ENCODE results near the gene TENM3.
"Not testable (repeated sequence)": the region's sequence is repeated elsewhere in the genome, so short reads cannot be mapped to it uniquely, and the experiment has no call there.

Gene TENM3

DNA sequence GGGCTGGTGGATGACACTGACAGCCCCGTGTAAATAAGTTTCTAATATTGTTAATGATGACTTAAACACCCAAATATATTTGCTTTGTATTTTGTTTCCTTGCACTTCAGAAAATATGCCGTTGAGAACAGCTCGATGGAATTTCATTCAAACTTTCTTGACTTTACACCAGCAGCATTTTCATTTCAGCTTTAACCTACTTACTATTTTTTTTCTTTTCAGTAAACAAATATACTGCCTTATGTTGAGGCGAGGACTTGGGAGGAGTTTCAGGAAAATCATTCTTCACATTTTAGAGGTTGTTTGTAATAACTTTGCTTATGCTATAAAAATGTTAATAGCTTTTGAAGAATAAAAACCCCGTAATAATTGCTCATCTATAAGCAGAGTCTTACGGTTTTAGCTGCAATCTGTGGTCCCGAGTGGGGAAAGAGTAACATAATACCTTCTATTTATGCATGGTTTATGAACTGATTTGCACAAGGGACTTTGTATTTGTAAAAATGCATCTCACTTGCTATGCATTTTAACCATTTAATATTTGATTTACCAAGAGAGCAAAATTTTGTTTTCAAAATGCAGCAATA is 14.1 kb upstream of the TENM3 start:
- no peak for DNase-seq

DNA sequence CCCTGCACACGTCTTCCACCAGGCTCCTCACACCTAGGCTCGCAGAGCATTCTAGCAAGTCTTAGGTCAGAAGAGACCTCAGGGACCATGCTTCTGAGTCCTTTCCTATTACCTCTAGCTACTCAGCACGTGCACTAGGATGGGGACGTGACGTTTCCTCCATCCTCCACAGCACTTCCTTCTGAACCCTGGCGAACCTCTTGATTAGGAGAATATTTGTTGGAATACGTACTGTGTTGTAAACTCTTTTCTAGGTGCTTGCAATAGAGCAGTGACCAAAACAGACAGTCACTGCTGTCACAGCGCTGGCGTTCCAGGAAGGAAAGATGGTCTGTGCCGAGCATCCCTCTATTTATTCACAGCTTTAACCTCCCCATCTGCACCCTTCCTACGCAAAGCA is 12.9 kb upstream of the TENM3 start:
- DNase-seq: no peak

DNA sequence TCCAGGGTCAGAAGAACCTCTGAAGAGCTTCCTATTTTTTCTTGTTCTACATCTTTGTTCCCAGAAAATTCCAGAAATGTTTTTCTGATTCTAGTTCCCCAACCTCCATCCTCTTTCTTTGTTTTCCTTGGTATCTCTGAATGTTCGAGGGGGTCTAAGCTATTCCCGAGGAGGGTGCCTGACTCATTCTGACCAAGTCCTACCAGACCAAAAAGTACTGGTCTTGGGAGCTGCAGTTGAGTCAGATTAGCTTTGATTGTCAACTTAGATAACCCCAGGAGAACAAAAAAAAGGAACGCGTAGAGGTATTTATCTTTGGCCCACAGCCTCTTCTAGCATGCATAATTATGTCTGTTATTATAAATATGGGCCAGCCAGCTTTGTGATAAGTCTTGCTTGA is 12.1 kb upstream of the TENM3 start:
- DNase-seq: no peak

DNA sequence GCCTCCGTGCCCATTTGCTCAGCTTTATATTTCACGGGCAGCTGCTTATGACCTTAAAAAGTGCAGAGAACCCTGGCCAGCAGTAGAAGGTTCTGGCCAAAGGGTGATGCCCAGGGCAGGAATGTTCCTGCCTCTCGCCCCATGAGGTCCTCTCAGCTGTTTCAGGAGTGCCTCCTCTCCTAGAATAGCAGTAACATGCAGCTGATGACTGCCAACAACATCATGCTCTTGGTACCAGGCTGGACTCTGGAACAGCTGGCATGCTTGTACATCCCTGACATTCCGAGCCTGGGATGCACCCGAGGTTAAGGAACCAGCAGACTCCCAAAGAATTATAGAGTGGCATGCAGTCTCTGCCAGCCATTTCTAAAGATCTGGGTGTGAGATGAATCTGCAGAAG is 11.7 kb upstream of the TENM3 start:
- no peak for DNase-seq

DNA sequence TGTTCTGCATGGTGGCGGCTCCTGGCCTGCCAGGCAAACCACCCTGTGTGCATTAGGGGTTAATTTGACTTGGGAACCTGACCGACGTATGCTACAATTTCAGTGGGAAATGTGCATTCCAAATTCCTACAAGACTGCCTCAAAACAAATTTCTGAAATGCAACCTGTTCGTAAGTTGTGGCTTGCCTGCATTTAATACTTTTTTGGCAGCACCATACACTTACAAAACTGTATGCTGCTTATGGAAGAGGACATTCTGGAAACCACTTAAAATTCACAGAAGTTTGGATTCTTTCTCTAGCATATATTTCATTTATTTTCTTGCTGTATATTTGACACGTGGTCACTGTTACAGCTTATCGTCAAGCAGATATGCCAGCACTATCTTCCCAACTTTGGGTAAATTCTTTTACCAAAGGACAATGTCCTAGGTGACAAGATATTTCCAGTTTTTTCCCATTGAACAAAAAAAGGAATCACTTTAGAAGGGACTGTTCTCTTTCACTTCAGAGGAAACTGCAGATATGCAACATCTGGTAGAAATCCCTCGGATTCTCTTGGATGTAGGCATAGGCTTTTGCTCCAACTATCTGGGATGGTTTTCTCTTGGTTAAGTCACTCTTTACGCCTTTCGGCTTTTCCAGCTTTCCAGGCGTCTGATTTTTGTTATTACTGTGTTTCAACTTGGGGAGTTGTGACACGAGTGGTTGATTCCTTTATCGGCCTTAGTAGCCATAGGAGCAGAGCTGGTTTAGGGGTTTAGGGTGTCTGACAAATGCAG is 9.7 kb upstream of the TENM3 start:
- no peak for DNase-seq

DNA sequence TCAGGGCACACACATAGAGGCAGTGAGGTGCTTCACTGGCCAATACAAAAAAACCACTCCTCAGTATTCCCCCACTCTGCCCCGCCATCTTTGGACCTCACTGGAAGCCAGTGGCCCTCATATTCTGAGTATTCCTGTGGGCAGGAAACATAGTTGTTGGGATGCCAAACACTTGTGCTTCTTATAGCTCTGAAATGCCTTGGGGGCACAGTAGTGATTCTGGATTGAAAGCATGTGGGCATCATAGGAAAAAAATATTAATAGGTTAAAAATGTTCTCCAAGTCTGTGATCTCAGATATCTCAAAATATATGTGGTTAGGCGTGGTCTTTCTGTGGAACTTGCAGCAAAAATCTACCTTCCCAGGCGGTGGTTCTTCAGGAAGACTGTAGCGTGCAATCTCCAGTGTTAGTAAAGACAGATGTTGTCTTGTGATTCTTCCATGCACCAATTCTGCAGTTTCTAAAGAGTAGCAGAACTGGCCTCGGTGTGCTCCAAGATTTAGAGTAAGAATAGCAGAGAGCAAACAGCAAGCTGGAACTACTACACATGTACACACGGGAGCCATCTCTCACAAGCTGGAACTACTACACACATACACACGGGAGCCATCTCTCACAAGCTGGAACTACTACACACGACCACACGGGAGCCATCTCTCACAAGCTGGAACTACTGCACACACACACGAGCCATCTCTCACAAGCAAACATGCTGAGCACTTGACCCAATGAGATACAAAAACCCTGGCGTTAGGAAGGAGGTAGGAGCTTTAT is 8.0 kb upstream of the TENM3 start:
- no peak for DNase-seq

DNA sequence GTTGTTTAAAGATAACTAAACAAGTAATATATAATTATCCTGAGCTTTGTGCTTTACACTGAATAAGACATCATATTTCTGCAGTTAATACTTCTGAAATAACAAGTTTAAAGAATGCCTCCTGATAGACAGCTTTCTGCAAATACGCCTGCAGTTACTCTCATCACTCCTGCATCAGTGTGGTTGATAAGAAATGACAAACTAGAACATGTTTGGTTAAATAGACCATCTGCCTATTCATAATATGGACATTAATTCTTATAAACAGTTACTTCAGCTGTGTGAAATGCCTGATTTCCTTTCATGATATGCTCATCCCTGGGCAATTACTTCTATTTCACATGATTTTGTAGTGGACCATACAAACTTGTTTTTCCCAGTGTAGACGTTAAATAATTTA is 7.0 kb upstream of the TENM3 start:
- no peak for DNase-seq

DNA sequence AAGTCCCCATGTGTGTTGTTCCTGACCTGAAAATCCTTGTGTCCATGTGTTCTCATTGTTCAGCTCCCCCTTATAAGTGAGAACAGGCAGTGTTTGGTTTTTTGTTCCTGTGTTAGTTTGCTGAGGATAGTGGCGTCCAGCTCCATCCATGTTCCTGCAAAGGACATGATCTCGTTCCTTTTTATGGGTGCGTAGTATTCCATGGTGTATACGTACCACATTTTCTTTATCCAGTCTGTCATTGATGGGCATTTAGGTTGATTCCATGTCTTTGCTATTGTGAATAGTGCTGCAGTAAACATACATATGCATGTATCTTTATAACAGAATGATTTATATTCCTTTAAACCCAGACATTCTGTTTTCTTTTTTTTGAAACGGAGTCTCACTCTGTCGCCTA is 6.2 kb upstream of the TENM3 start:
- DNase-seq: not testable (repeated sequence)

DNA sequence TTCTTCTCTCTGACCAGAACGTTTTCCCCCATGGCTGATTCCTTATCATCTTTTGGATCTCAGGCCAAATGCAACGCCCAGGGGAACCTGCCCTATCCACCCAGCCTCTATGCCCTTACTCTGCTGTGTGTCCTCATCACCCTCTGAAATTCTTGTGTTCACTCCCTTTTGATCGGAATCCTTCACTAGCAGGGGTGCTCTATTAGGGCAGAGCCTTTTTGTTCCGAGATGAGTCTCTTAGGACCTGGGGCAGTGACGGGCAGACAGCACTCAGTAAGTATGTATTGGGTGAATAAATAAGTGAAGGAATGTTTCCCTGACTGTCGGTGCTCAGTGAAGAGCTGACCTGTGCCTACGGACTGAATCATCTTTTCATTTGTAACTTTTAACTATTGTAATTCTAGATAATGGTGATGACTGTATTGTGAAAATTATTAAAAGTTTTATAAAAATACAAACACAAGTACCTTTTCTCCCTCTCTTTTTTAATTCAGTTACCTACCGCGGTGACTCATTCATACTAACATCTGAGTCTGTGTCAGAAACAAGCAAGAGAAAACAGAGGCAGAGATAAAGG is 4.8 kb upstream of the TENM3 start:
- DNase-seq: no peak

DNA sequence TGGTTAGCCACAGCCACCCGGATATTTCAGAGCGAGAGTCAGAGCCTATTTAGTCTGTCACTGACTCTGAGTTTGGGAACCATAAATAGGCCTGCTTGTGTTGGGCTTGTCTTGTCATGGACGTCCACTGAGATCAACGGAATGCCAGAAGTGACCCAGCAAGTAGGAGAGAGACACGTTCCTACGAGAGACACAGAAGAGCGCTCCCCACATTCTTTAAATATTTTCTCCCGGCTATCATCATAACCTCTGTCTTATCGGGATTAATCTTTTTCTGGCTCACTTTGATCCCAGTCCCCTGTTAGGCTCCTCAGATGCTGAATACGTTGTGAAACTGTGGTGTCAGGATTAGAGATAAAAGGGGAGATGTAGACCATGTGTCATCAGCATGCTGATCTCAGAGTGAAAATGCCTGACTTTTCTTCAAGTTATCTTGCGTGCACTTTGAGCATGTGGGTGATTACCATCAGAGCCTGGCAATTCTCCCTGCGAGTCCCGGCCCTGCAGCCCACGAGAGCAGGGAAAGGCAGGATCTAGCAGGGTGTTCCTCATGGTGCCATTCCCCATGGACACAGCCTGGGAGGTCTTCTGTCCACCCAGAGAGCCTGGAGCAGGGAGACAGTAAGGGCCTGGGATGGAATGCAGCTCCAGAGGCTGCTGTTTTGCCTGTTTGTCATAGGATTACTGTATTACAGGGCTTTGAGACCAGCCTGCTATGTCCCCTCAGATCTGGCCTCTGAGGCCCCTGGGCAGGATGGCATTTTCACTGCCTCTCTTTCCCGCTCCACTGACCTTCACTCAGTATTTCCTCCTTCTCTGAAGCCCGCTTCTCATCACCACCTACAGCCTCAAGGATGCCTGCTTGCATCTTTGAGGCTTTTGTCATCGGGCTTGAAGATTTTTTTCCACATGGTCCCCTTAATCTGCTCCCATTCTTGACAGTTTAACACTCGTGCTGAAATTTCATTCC is 2.8 kb upstream of the TENM3 start:
- DNase-seq: no peak

DNA sequence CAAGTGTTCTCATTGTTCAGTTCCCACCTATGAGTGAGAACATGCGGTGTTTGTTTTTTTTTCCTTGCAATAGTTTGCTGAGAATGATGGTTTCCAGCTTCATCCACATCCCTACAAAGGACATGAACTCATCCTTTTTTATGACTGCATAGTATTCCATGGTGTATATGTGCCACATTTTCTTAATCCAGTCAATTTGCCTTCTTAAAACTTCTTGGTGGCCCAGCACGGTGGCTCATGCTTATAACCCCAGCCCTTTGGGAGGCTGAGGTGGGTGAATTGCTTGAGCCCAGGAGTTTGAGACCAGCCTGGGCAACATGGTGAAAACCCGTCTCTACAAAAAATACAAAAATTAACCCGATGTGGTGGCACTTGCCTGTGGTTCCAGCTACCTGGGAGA is 942 bp upstream of the TENM3 start:
- not testable (repeated sequence) for DNase-seq

DNA sequence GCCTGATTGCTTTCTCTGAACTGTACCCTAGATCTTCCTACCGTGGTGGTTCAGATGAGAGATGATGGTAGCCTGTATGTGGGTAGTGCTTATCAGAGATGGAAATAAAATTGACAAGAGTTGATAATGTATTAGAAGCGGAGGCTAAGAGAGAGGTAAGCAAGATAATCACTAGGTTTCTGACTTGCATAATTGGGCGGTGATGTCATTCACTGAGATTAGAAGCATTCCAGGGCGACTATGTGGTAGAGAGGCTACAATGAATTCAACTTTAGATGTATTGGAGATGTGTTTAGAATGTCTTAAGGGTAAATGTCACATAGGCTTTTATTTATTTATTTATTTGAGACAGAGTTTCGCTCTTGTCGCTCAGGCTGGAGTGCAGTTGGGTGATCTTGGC is 415 bp upstream of the TENM3 start:
- DNase-seq: no peak

DNA sequence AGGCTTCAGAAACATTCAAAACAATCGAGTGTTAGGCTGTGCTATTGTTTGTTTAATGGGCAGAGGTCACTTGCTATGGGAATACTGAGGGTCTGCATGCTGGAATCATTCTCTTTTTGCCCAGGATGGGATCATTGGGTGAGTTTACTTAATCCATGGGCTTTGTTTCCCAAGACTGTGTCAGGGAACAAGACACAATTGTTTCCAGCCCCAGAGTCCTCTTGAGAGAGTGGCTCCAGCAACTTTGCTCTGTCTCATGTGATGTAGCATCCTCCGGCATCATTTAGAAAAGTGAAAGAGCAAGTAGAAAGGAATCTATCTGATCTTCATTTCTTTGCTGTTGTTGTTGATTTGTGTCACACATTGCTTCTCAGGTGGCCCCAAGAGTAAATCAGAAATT is 1.8 kb downstream of the TENM3 start:
- no peak for DNase-seq

DNA sequence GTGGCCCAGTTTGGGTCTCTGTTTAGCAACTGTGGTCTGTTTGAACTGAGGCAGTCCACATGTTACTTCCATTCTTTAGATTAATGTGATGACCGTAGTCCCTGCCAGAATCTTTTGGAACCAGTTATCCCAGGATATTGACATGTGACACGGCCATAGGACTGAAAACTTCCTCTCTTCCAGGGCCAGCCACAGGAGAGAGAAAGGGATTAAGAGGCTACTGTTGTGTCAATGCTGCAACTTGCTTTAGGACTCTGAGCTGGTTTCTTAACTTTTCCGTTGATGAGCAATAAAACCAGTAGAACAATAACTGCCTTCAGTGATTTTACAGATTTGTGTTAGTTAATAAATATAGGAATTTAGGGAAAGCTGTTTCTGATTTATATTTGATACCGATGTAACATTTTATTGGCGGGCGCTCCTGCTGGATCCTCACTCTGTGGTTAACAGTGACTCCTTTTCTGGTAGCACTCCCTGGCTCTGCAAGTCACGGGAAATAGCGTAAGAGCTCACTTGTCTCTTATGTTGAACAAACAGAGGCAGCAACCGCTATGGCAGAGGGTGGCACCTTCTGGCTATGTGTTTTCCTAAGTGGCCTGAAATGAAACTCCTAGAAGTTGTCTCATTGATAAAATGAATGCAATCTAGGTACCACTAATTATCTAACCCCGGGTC is 2.5 kb downstream of the TENM3 start:
- no peak for DNase-seq

DNA sequence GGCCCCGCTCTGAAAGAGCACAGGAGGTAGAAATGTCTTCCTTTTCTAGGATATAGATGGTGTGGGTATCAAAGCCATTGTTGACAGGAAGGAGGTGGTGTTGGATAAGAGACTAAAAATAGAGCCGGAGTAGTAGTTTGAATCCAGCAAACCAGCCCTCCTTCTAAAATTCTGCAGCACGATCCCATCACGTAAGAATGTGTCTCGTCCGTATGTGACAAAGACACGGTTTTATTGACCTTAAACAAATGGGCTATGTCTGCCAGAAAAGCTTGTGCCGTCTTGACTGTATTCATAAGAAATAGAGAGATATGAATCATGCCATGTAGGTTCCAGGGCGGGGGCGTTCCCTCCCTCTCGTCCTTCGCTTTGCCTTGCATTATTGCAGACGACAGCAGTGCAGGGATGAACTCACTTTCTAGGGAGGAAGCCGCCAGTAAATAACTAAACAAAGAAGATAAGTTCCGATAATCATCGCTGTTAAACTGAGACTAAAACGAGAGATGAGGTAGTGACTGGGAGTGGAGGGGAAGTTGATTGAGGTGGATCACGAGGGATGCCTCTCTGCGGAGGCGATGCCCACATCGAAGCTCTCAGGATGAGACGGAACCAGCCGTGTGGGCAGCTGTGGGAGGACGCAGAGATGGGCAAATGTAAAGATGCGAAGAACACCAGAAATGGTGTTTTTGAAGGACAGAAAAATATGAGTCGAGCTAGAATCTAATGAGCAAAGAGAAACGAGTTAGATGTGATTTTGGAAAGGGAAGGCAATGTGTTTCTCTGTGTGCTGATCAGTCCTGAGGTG is 3.4 kb downstream of the TENM3 start:
- DNase-seq: no peak

DNA sequence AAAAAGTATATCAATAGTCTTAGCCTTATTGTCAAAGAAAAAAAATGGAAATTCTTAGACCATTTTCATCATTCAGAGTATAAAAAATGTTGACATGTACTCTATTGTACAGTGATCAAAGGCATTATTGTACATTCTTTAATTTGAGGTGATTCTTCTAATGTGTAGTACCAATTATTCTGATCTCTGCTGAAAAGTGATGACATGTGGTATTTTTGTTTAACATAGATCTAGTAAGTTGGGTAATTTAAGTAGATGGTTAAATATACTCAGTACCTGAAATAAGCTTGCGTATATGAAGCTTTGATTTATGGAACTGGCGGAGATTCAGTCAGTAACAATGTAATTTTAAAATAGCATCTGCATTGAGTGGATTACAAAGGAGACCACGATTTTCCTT is 5.1 kb downstream of the TENM3 start:
- DNase-seq: no peak

DNA sequence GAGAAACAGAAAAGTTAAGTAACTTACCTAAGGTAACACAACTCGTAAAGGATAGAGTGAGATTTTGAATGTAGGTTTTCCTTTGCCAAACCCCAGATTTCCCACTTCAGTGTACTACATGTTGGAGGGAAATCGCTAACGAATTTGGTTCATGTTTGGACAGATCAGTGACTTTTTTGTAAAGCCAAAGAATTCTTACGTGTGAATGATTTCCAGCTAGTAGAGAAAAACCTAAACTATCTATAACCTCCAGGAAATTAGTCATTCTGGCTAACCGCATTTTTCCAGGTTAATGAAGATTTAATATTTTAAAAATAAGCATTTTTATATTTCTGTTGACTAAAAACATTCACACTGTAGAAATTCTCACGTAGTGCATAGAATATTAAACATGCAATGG is 7.2 kb downstream of the TENM3 start:
- no peak for DNase-seq

DNA sequence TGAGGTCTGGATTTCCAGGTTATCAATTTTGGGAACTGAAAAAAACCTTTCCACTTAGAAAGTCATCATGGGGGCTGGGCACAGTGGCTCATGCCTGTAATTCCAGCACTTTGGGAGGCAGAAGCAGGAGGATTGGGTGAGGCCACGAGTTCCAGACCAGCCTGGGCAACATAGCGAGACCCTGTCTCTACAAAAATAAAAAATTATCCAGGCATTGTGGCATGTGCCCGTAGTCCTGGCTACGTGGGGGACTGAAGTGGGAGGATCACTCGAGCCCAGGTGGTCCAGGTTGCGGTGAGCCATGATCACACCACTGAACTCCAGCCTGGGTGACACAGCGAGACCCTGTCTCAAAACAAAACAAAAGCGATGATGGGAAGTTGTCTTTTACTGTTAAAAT is 7.9 kb downstream of the TENM3 start:
- DNase-seq: no peak

DNA sequence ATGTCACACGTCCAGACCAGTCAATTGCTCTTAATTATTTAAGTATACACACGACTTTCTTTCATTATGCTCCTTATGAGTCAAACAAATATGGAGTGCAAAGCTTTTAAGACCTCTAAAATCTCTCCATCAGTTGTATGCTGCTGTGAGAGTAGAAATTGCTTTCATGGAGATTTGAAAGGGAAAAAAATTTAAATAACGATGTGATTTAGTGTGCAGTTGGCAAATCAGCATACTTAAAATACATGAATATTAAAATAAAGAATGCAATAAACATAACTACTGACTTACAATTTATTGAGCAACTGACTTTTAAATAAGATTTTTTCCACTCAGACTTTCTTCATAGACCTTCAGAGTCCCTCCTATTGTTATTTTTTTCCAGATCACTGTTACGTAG is 9.0 kb downstream of the TENM3 start:
- DNase-seq: no peak

DNA sequence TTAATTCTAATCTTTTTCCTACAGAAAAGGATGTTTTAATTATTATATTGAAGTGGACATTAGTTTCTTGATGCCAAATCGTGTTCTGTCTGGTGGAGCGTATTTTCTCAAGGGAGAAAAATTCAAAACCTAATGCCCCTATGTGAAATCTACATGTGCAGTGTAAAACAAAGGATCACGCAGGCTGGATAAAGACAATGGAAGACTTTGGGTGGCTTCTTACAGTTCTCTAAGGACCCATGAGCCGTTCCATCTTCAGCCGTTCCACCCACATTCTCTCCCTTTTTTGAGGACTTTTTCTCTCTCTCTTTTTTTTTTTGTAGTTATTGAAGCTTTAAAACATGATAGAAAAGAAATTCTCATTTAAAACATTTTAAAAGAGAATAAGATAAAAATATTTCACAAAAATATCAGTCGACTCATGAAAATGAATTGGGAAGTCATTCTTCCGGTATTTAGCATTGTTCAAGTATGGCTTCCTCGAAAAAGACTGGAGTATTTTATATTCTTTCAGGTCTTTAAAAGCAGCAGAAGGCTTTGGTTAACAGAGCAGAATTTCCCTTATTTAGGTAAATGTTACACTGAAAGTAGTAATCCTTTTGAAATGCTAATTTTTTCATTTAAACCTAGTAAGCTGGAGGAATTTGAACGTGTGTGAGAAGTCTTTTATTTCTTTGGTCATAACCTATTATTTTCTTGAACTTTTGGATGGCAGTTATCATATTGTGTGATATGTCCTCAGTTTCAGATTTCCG is 11.0 kb downstream of the TENM3 start:
- DNase-seq: no peak
